ENCODE measurements around the gene IRF6. TPM values are rescaled to one million over a fixed set of nuclear protein-coding genes. Genes with fewer than 3 reads are reported as not detected.

IRF6 gene
- total RNA-seq, 1 experiment from 2014 or later, result 61.6 TPM

- no TSS peak for BruUV-seq (replicated peaks)
- intact Hi-C loops (cut with micrococcal nuclease), result no loop called here
- no peaks in the 10 kb centered on the region for H3K27me3 ChIP-seq (ENCODE audit: low read length)
- ChIA-PET POLR2A (ENCODE audit: unreplicated experiment) (interaction anchor here (0.6 to 1.0 kb wide), 2 partner anchors 9 to 30 kb away, joined by 3 to 8 read pairs; partner anchors contain the start of genes C1orf74 and IRF6), CTCF (no interaction called here)
- no peak overlapping the region for H3K4me2 ChIP-seq (ENCODE audit: low read length)
- H3F3A ChIP-seq (ENCODE audit: low read length, unreplicated experiment), result no peaks in the 10 kb centered on the region
- H3K9me2 ChIP-seq (replicated peaks; ENCODE audit: low read length), result no peaks in the 10 kb centered on the region
- no peaks in the 10 kb centered on the region for H4K20me1 ChIP-seq (ENCODE audit: low read length)
- no peak overlapping the region for H3K4me3 ChIP-seq (ENCODE audit: low read length)
- no peaks in the 10 kb centered on the region for H3K36me3 ChIP-seq (ENCODE audit: low read depth, low read length)
- H3K79me2 ChIP-seq (ENCODE audit: low read length), result no peaks in the 10 kb centered on the region
- H3K9ac ChIP-seq (ENCODE audit: low read length), result no peak overlapping the region
- H3K9me3 ChIP-seq (ENCODE audit: low read length), result no peaks in the 10 kb centered on the region
- ATAC-seq (no peak), DNase-seq (no peak)
- no peak overlapping the region for H2AFZ ChIP-seq (ENCODE audit: low read length)
- H3K4me1 ChIP-seq (ENCODE audit: insufficient read depth, low read length), result no peaks in the 10 kb centered on the region
- H3K27ac ChIP-seq (ENCODE audit: low read length), result no peak overlapping the region
- TF ChIP-seq EZH2 (IDR thresholded peaks at IDR 0.05; ENCODE audit: low read length, unreplicated experiment) (no peak), CTCF (conservative IDR thresholded peaks at IDR 0.05; ENCODE audit: low read depth, low read length) (no peak), EZH2phosphoT487 (IDR thresholded peaks at IDR 0.05; ENCODE audit: borderline replicate concordance, low read length) (no peak)
Measured at GRCh38 chr1:209775678-209776077, 30.3 kb downstream of the IRF6 start.

- H3K36me3 ChIP-seq (ENCODE audit: low read depth, low read length), result no peaks in the 10 kb centered on the region
- no peak overlapping the region for H3K27ac ChIP-seq (ENCODE audit: low read length)
- H3K27me3 ChIP-seq (ENCODE audit: low read length), result no peaks in the 10 kb centered on the region
- H3K9ac ChIP-seq (ENCODE audit: low read length), result no peak overlapping the region
- H2AFZ ChIP-seq (ENCODE audit: low read length), result no peak overlapping the region
- H3F3A ChIP-seq (ENCODE audit: low read length, unreplicated experiment), result no peaks in the 10 kb centered on the region
- H3K4me2 ChIP-seq (ENCODE audit: low read length), result no peak overlapping the region
- no peak overlapping the region for H3K4me3 ChIP-seq (ENCODE audit: low read length)
- no peak for ATAC-seq
- no peaks in the 10 kb centered on the region for H4K20me1 ChIP-seq (ENCODE audit: low read length)
- ChIA-PET POLR2A (ENCODE audit: unreplicated experiment) (no interaction called here), CTCF (no interaction called here)
- DNase-seq, result no peak
- intact Hi-C loops (cut with micrococcal nuclease), result no loop called here
- H3K79me2 ChIP-seq (ENCODE audit: low read length), result no peaks in the 10 kb centered on the region
- no peaks in the 10 kb centered on the region for H3K9me3 ChIP-seq (ENCODE audit: low read length)
- no peaks in the 10 kb centered on the region for H3K9me2 ChIP-seq (replicated peaks; ENCODE audit: low read length)
- peaks cover 3% of the 10 kb centered on the region for H3K4me1 ChIP-seq (ENCODE audit: insufficient read depth, low read length)
- TF ChIP-seq EZH2 (IDR thresholded peaks at IDR 0.05; ENCODE audit: low read length, unreplicated experiment) (no peak), CTCF (conservative IDR thresholded peaks at IDR 0.05; ENCODE audit: low read depth, low read length) (no peak), EZH2phosphoT487 (IDR thresholded peaks at IDR 0.05; ENCODE audit: borderline replicate concordance, low read length) (no peak)
- no TSS peak for BruUV-seq (replicated peaks)
Measured at GRCh38 chr1:209774592-209774991, 31.4 kb downstream of the IRF6 start.

GRCh38 chr1:209772126-209772525, 33.8 kb downstream of the IRF6 start:
- Histone ChIP-seq H3K27me3 (ENCODE audit: low read length) (no peaks in the 10 kb centered on the region), H3K36me3 (ENCODE audit: low read depth, low read length) (no peaks in the 10 kb centered on the region), H3K9me3 (ENCODE audit: low read length) (no peaks in the 10 kb centered on the region), H3K4me3 (ENCODE audit: low read length) (no peak overlapping the region), H4K20me1 (ENCODE audit: low read length) (no peaks in the 10 kb centered on the region), H3K27ac (ENCODE audit: low read length) (no peak overlapping the region), H2AFZ (ENCODE audit: low read length) (no peak overlapping the region), H3K9ac (ENCODE audit: low read length) (no peak overlapping the region), H3F3A (ENCODE audit: low read length, unreplicated experiment) (no peaks in the 10 kb centered on the region), H3K4me1 (ENCODE audit: insufficient read depth, low read length) (peaks cover 12% of the 10 kb centered on the region), H3K9me2 (replicated peaks; ENCODE audit: low read length) (no peaks in the 10 kb centered on the region), H3K79me2 (ENCODE audit: low read length) (no peaks in the 10 kb centered on the region), H3K4me2 (ENCODE audit: low read length) (no peak overlapping the region)
- ChIA-PET POLR2A (ENCODE audit: unreplicated experiment) (no interaction called here), CTCF (no interaction called here)
- intact Hi-C loops (cut with micrococcal nuclease), result no loop called here
- no peak for ATAC-seq
- TF ChIP-seq CTCF (conservative IDR thresholded peaks at IDR 0.05; ENCODE audit: low read depth, low read length), result no peak
- TF ChIP-seq EZH2phosphoT487 (IDR thresholded peaks at IDR 0.05; ENCODE audit: borderline replicate concordance, low read length), result no peak
- no peak for TF ChIP-seq EZH2 (IDR thresholded peaks at IDR 0.05; ENCODE audit: low read length, unreplicated experiment)
- BruUV-seq (replicated peaks), result no TSS peak
- no peak for DNase-seq

All from PC-3 (cell line).